Astrocyte (in vitro differentiated cells and primary cell): ENCODE results near the gene GPC3. TPM values are rescaled to one million over a fixed set of nuclear protein-coding genes. Genes with fewer than 3 reads are reported as not detected.

Experiments used
- DNase-seq: peaks from one replicate; pipeline ENCODE4 v3.0.0-alpha.2; 2010; ENCODE audit warnings: low read depth
- FAIRE-seq: peaks from 2 replicates; lab custom pipeline; 2011; peaks lifted over from hg19 to GRCh38; lab: Jason Lieb, UNC
- H2AFZ ChIP-seq: 2 replicates; pipeline ENCODE4 v1.6.0; 2012; ENCODE audit warnings: low read depth, low read length, inconsistent platforms
- H3K27ac ChIP-seq: 2 replicates; pipeline ENCODE4 v1.5.1; 2011; ENCODE audit warnings: low read depth, low read length, inconsistent platforms
- H3K27me3 ChIP-seq: 2 replicates; pipeline ENCODE4 v1.6.0; 2011; ENCODE audit warnings: low read length, inconsistent platforms; ENCODE audit not compliant: insufficient read depth
- H3K36me3 ChIP-seq: 2 replicates; pipeline ENCODE4 v1.5.1; 2011; ENCODE audit warnings: low read length, inconsistent platforms; ENCODE audit not compliant: insufficient read depth
- H3K4me1 ChIP-seq: 2 replicates; pipeline ENCODE4 v1.5.1; 2011; ENCODE audit warnings: low read length, inconsistent platforms; ENCODE audit not compliant: insufficient read depth
- H3K4me2 ChIP-seq: 2 replicates; pipeline ENCODE4 v1.6.0; 2012; ENCODE audit warnings: low read length, inconsistent platforms
- H3K4me3 ChIP-seq: 2 replicates; pipeline ENCODE4 v1.5.1; 2011; ENCODE audit warnings: low read depth, mild to moderate bottlenecking, low read length, inconsistent platforms; ENCODE audit not compliant: insufficient read depth
- H3K79me2 ChIP-seq: 2 replicates; pipeline ENCODE4 v1.6.0; 2012; ENCODE audit warnings: mild to moderate bottlenecking, low read length, inconsistent platforms; ENCODE audit not compliant: insufficient read depth
- H3K9ac ChIP-seq: 2 replicates; pipeline ENCODE4 v1.6.0; 2012; ENCODE audit warnings: mild to moderate bottlenecking, low read length, inconsistent platforms
- H3K9me3 ChIP-seq: 2 replicates; pipeline ENCODE4 v1.5.1; 2012; ENCODE audit warnings: low read depth, mild to moderate bottlenecking, low read length, inconsistent platforms; ENCODE audit not compliant: insufficient read depth
- H4K20me1 ChIP-seq: 2 replicates; pipeline ENCODE4 v1.6.0; 2012; ENCODE audit warnings: low read length, inconsistent platforms; ENCODE audit not compliant: insufficient read depth
- H3K27ac Mint-ChIP-seq: one replicate; pipeline ENCODE4 v1.8.0; 2021; ENCODE audit warnings: mild to moderate bottlenecking, mixed read lengths; ENCODE audit not compliant: unreplicated experiment
- H3K27me3 Mint-ChIP-seq: one replicate; pipeline ENCODE4 v1.8.0; 2021; ENCODE audit warnings: low read depth, mixed read lengths; ENCODE audit not compliant: unreplicated experiment
- H3K36me3 Mint-ChIP-seq: one replicate; pipeline ENCODE4 v1.8.0; 2021; ENCODE audit warnings: low read depth, mixed read lengths; ENCODE audit not compliant: unreplicated experiment
- H3K4me1 Mint-ChIP-seq: one replicate; pipeline ENCODE4 v1.8.0; 2021; ENCODE audit warnings: low read depth, mixed read lengths; ENCODE audit not compliant: unreplicated experiment
- H3K4me3 Mint-ChIP-seq: one replicate; pipeline ENCODE4 v1.8.0; 2021; ENCODE audit warnings: mild to moderate bottlenecking, moderate library complexity, mixed read lengths; ENCODE audit not compliant: unreplicated experiment
- H3K9me3 Mint-ChIP-seq: one replicate; pipeline ENCODE4 v1.8.0; 2021; ENCODE audit warnings: mild to moderate bottlenecking, mixed read lengths; ENCODE audit not compliant: unreplicated experiment
- CTCF ChIP-seq: IDR thresholded peaks from 2 replicates; pipeline ENCODE4 v1.5.1; 2011; ENCODE audit warnings: low read depth, mild to moderate bottlenecking, inconsistent platforms, low read length, moderate library complexity; ENCODE audit not compliant: insufficient read depth
- EZH2 ChIP-seq: IDR thresholded peaks from 2 replicates; pipeline ENCODE4 v1.6.1; 2012; ENCODE audit warnings: mild to moderate bottlenecking, low read length, inconsistent platforms; ENCODE audit not compliant: insufficient read depth
- total RNA-seq: library from RNA; stranded (reverse); gene quantifications from 2 replicates; pipeline ENCODE4 v1.2.1, GENCODE V29; 2021

GPC3 gene
- total RNA-seq, 1 donor from 2014 or later = 8.2 TPM

GRCh38 chrX:133550665-133551485, 434.5 kb downstream of the GPC3 start:
- Mint-ChIP-seq H3K9me3 (peaks cover 8% of the 10 kb centered on the region), H3K4me3 (no peak overlapping the region), H3K36me3 (no peaks in the 10 kb centered on the region), H3K27ac (no peak overlapping the region), H3K27me3 (no peaks in the 10 kb centered on the region), H3K4me1 (no peaks in the 10 kb centered on the region)
- Histone ChIP-seq H3K27me3 (no peaks in the 10 kb centered on the region), H3K4me1 (no peaks in the 10 kb centered on the region), H2AFZ (no peak overlapping the region), H3K4me2 (no peak overlapping the region), H3K27ac (no peak overlapping the region), H3K9ac (no peak overlapping the region), H3K36me3 (no peaks in the 10 kb centered on the region), H3K9me3 (no peaks in the 10 kb centered on the region), H4K20me1 (no peaks in the 10 kb centered on the region), H3K4me3 (no peak overlapping the region), H3K79me2 (no peaks in the 10 kb centered on the region)
- TF ChIP-seq EZH2 (no peak), CTCF (no peak)
- FAIRE-seq = no peak
- DNase-seq = no peak

- no peak overlapping the region for H3K4me3 Mint-ChIP-seq
- Histone ChIP-seq H3K9ac (no peak overlapping the region), H2AFZ (no peak overlapping the region), H3K4me2 (no peak overlapping the region), H3K27ac (no peak overlapping the region), H3K79me2 (no peaks in the 10 kb centered on the region), H4K20me1 (no peaks in the 10 kb centered on the region), H3K36me3 (no peaks in the 10 kb centered on the region), H3K4me3 (no peak overlapping the region), H3K9me3 (no peaks in the 10 kb centered on the region), H3K27me3 (no peaks in the 10 kb centered on the region), H3K4me1 (peaks cover under 1% of the 10 kb centered on the region)
- FAIRE-seq (peak; percentile 82), DNase-seq (no peak)
- no peaks in the 10 kb centered on the region for H3K4me1 Mint-ChIP-seq
- no peaks in the 10 kb centered on the region for H3K36me3 Mint-ChIP-seq
- H3K27me3 Mint-ChIP-seq = no peaks in the 10 kb centered on the region
- peaks cover 2% of the 10 kb centered on the region for H3K9me3 Mint-ChIP-seq
- H3K27ac Mint-ChIP-seq = no peak overlapping the region
- TF ChIP-seq CTCF (no peak), EZH2 (no peak)
Measured at GRCh38 chrX:133549295-133549933, 436.0 kb downstream of the GPC3 start.

GRCh38 chrX:133546441-133546840, 439.0 kb downstream of the GPC3 start:
- H3K36me3 ChIP-seq = no peaks in the 10 kb centered on the region
- peaks cover 3% of the 10 kb centered on the region for H3K4me1 Mint-ChIP-seq
- H3K4me2 ChIP-seq = no peak overlapping the region
- no peaks in the 10 kb centered on the region for H3K9me3 ChIP-seq
- no peaks in the 10 kb centered on the region for H3K27me3 Mint-ChIP-seq
- no peak overlapping the region for H3K27ac ChIP-seq
- no peak overlapping the region for H3K4me3 ChIP-seq
- H4K20me1 ChIP-seq = no peaks in the 10 kb centered on the region
- no peak for TF ChIP-seq CTCF
- TF ChIP-seq EZH2 = no peak
- no peaks in the 10 kb centered on the region for H3K79me2 ChIP-seq
- DNase-seq = no peak
- FAIRE-seq = no peak
- H3K36me3 Mint-ChIP-seq = no peaks in the 10 kb centered on the region
- no peaks in the 10 kb centered on the region for H3K9me3 Mint-ChIP-seq
- H3K4me1 ChIP-seq = peaks cover 2% of the 10 kb centered on the region
- H3K4me3 Mint-ChIP-seq = no peak overlapping the region
- no peaks in the 10 kb centered on the region for H3K27me3 ChIP-seq
- H2AFZ ChIP-seq = no peak overlapping the region
- H3K27ac Mint-ChIP-seq = no peak overlapping the region
- no peak overlapping the region for H3K9ac ChIP-seq
